Mammary epithelial cell (primary cell): ENCODE measurements around the gene C9orf85.

ENCODE experiments used
- EZH2 ChIP-seq: IDR thresholded peaks from 2 replicates; pipeline ENCODE4 v1.6.1; 2012; ENCODE audit warnings: low read length, inconsistent platforms, borderline replicate concordance
- TF ChIP-seq, protein P1 (sequence below), 2 donors: IDR thresholded peaks in 1 of 2; conservative IDR thresholded peaks in 1 of 2; 2 replicates each; pipeline ENCODE4 v1.5.1; 2011 to 2012; ENCODE audit warnings: inconsistent platforms in 2 of 2, low read length in 2 of 2, mild to moderate bottlenecking in 2 of 2, control low read depth in 1 of 2, low read depth in 1 of 2; ENCODE audit not compliant: insufficient read depth in 1 of 2; ENCODE audit errors: extremely low read depth in 1 of 2

- TF ChIP-seq, protein P1, sequence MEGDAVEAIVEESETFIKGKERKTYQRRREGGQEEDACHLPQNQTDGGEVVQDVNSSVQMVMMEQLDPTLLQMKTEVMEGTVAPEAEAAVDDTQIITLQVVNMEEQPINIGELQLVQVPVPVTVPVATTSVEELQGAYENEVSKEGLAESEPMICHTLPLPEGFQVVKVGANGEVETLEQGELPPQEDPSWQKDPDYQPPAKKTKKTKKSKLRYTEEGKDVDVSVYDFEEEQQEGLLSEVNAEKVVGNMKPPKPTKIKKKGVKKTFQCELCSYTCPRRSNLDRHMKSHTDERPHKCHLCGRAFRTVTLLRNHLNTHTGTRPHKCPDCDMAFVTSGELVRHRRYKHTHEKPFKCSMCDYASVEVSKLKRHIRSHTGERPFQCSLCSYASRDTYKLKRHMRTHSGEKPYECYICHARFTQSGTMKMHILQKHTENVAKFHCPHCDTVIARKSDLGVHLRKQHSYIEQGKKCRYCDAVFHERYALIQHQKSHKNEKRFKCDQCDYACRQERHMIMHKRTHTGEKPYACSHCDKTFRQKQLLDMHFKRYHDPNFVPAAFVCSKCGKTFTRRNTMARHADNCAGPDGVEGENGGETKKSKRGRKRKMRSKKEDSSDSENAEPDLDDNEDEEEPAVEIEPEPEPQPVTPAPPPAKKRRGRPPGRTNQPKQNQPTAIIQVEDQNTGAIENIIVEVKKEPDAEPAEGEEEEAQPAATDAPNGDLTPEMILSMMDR (conservative IDR thresholded peaks at IDR 0.05 in 1 of 2, IDR thresholded peaks at IDR 0.05 in 1 of 2; ENCODE audit: extremely low read depth in 1 of 2, insufficient read depth in 1 of 2, low read depth in 1 of 2, low read length in 2 of 2), result no peak
- no peak for TF ChIP-seq EZH2
Measured at GRCh38 chr9:71911908-71912335, 483 bp downstream of the C9orf85 start.
